HG03469 (cell line): ENCODE data around the gene DMD.
"Not testable (repeated sequence)": the region's sequence is repeated elsewhere in the genome, so short reads cannot be mapped to it uniquely, and the experiment has no call there.

Source experiments
- ATAC-seq: cut with Tn5 transposase; IDR thresholded peaks from one replicate; pipeline ENCODE4 v1.9.1; 2021; ENCODE audit warnings: mild to moderate bottlenecking, moderate library complexity, moderate number of reproducible peaks; ENCODE audit not compliant: unreplicated experiment

The DMD gene

DNA sequence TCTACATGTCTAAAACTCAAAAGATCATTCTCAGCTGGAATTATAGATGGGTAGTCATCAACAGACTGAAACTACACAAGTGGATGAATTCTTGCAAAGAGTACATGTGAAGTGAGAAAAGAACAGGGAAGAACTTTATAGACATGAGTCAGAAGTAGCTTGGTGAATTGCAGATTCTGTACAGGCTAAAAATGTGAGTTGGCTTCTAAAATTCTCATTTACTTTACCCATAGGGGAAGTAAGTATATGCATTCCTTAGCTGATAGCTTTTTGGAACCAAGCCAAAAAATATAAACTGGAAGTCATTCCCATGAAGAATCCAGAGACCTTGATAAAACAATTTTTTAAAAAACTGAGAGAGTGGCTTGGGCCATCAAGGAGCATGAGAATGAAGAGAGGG lies 1555.3 kb downstream of the DMD start:
- no peak for ATAC-seq

DNA sequence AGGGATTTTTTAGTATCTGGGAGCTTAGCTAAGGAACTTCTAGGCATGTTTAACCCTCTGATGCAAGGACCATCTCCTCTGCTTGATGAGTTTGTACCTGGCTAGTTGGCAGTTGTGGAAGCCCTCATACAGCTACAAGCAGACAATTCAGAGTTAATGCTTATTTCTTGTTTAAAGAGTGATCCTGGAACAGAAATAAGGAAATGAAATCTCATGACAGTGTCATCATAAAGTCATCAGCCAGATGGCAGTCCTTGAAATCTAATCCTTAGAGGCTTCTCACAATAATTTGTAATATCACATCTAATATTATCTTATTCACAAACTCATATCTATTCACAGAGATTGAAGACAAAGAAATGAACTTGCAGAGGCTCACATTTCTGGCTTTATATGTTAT lies 1557.9 kb downstream of the DMD start:
- ATAC-seq, result no peak

DNA sequence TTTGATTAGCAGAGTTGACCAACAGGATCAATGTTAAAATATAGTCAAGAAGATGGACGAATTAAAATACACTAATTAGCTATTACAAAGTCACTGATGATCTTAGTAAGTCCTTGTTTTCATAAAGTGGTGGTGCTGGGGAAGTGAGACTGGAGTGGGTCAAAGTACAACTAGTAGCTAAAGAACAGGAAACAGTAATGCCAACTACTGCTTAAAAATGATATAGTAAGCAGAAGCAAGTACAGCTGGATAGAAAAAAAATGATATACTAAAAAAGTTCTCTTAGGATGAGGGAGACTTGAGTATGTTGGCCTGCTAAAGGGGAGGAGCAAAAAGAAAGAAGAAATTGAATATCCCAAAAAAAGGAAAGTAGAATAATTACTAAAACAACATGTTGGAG lies 1558.7 kb downstream of the DMD start:
- ATAC-seq, result no peak

DNA sequence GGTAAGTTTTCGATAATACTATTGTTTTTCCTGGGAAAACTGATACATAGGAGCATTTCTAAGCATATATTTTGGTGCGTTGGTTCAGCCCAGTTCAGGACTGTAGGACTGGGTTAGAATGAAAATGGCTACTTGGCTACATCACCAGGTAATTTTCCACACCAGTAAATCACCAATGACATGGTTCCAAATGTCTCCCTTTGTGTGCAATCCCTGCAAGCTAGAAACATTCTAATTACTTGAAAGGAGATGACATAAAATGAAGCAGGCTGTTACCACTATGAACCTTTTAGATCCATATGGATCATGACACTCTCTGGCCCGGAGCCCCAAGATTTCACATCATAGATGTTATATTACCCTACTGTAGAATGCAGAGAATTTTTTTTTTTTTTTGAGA lies 1562.1 kb downstream of the DMD start:
- no peak for ATAC-seq

DNA sequence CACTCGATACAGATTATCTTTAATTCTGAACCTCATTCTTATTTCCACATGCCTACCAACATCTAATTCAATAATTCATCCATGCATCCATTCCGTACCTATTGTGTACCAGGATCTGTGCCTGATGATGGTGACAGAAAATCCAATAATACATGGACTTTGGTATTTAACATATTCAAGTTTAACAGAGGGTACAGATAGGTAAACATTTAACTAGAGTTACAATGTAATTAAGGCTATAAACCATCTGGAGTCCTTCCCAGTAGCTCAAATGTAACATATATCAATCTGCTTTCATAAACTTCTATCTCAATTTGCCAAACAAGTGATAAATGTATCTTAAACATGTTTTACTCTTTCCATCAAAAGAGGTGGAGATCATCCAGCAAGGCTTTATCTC lies 1578.0 kb downstream of the DMD start:
- ATAC-seq, result no peak

DNA sequence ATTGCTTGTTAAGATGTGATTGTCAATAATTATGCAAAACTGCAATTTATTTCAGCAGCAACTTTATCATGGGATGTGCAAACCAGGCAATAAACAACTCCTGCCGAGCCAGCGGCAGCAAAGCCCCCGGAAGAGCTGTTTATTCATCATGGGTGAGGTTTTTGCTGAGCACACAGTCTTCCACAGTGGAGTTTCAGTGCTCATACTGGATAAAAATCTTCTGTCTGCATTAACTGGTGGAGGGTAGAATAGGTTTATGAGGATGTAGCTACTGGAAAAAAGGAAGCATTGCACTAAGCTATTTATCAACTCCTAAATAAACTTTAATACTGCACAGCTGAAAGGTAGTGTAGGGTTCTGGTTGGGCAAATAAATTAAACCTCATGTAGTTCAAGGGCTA lies 1582.2 kb downstream of the DMD start:
- ATAC-seq, result no peak

GRCh38 chrX:31609130-31609529 lies 1602.2 kb downstream of the DMD start:
- ATAC-seq, result no peak

DNA sequence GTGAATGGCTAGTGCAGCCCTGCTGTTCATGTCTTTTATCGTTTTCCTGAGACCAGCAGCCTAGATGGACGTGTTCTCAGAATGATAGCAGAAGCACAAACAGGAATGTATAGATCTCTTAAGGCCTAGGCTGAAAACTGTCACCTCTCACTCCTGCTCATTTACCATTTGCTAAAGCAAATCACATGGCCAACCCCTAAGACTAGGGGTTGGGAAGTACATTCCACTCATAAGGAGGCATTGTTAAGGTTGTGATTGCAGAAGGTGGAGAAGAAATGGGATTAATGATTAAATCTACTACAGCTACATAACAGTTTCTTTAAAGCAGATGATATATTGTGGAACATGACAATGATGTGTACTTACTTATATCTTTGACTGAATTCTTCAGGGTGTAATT lies 1602.7 kb downstream of the DMD start:
- ATAC-seq, result no peak

GRCh38 chrX:31606771-31607170 lies 1604.6 kb downstream of the DMD start:
- no peak for ATAC-seq

DNA sequence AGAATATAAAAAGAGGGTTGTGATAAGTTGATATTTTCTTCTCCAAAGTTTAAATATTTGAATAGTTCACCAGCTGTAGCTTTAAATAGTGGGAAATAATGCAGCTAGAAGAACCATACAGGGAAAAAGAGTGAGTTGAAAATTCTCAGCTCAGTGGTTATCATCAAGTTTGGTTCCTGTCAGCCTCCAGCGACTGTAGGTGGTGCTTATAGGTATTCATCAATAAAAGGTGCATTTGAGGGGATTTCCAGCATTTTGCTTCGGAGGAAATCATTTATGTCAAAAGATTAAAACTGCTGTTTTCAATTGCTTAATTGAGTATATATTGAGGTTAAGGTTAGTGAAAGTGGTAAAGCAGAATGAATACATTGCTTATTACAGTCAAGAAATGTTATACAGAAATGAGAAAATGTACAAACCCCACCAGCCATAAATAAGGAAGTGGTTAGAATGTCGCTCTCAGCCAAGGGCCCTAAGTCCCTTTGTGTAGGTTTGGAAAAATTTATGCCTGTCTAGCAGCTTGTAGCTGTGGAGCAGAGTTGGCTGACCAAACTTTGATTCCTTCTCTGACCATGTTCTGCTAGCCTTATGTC lies 1606.6 kb downstream of the DMD start:
- peak; percentile 82 for ATAC-seq

- no peak for ATAC-seq
Observed at GRCh38 chrX:31603411-31604120, 1607.8 kb downstream of the DMD start.

GRCh38 chrX:31600823-31601222 lies 1610.5 kb downstream of the DMD start:
- no peak for ATAC-seq

DNA sequence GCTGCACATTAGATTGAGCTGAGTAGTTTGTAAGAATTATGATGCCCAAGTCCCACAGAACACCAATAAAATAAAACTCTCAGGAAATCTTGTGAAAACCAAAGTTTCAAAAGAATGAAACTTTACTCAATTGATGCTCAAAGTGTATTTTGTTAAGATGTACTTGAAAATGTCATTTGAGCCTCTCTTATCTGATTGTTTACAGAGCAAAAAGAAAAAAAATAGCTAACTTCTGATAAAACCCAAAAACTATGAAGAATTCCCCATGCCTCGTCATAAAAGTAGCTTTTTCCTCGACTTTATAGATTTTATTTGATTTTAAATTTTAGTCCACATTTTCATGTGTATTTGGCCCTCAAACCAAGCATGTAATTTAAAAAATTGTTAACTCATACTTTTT lies 1618.0 kb downstream of the DMD start:
- ATAC-seq, result no peak

GRCh38 chrX:31591355-31591754 lies 1620.0 kb downstream of the DMD start:
- ATAC-seq, result no peak

DNA sequence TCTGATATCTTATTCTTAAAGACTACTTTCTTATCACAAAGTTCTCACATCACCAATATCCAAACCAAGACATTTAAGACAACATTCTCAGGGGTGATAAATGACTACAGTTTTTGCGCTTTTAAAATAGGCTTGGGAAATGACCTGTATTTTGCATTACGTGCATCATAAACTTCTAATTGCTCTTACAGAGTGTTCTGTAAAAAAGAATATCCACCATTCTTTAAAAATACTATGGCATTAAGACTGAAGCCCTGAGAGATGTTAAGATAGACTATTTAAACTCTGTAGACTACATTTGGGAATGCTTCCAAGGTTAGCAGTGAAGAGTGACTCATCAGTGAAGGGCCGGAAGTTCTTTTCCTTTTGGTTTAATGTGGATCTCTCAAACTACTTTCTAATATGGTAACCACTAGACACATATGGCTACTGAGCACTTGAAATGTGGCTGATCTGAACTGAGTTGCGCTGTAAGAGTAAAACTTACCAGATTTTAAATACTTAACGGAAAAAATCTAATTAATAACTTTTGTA lies 1620.7 kb downstream of the DMD start:
- no peak for ATAC-seq

- no peak for ATAC-seq
Observed at GRCh38 chrX:31589503-31589902, 1621.8 kb downstream of the DMD start.

GRCh38 chrX:31588355-31588754 lies 1623.0 kb downstream of the DMD start:
- no peak for ATAC-seq

DNA sequence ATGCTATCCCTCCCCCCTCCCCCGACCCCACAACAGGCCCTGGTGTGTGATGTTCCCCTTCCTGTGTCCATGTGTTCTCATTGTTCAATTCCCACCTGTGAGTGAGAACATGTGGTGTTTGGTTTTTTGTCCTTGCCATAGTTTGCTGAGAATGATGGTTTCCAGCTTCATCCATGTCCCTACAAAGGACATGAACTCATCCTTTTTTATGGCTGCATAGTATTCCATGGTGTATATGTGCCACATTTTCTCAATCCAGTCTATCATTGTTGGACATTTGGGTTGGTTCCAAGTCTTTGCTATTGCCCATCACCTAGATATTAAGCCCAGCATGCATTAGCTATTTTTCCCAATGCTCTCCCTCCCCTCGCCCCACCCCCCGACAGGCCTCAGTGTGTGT lies 1627.5 kb downstream of the DMD start:
- not testable (repeated sequence) for ATAC-seq

DNA sequence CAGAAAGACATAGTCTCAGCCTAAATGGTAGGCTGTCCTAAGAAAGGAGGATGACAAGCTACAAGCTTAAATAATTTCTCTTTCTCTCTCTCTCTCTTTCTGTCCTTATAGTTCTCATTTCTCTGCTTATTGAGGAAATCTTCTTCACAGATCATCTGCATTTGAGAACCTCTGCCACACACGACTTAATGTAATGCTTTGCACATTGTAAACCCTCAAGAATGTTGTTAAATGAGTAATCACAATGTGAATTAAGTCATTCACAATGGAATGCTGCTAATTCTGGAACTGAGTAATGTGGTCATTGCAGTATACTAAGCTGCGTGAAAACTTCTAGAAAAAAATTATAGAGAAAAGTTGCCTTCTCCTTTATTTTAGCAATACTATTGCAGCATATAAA lies 1630.6 kb downstream of the DMD start:
- no peak for ATAC-seq

- ATAC-seq, result no peak
Observed at GRCh38 chrX:31580227-31580626, 1631.1 kb downstream of the DMD start.

- no peak for ATAC-seq
Observed at GRCh38 chrX:31572360-31572759, 1639.0 kb downstream of the DMD start.

- no peak for ATAC-seq
Observed at GRCh38 chrX:31570658-31571057, 1640.7 kb downstream of the DMD start.

- ATAC-seq, result no peak
Observed at GRCh38 chrX:31563792-31564191, 1647.6 kb downstream of the DMD start.
